ENCODE data around the gene TCP11. TPM values are rescaled to one million over a fixed set of nuclear protein-coding genes. Genes with fewer than 3 reads are reported as not detected.

Gene TCP11
- polyA plus RNA-seq (2013, experiment 1 of 2), result 0.08 TPM
- polyA plus RNA-seq (2013, experiment 2 of 2), result 0.06 TPM

DNA sequence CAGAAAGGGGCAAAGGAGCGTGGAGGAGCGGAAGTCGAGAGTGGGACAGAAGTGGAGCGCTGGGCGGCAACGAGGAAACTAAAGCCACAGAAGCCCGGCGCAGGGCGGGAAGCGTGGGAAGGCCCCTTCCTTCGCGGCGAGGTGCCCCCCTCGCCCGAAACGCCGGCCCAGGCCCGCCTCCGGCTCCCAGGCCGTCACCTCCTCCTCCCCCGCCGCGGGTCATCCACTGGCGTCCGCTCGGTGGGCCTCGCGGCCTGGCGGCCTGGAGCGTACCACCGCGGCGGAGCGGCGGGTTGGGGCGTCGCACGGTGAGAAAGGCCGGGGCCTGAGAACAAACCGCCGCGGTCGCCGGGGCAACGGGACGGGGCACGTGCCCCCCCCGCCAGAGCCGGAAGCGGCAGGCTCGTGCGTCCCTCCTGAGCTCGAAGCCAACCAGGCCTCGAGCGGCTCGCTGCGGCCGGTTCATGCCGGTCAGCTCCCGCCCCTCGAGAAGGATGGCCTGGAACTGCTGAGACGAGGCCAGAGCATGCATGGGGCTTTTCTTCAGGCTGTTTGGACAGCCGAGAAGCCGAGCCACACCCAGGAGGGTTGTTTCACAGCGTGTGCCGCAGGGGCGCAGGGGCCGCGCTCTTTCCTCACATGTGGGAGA is at the start of gene TCP11:
TSS of gene TCP11 (minus strand) at position 333 of the 649 bp plus-strand sequence. CDS start 469 bp downstream, outside the sequence.
- Histone ChIP-seq H3K56ac (ENCODE audit: low read length) (peak within 1 kb of the TSS; percentile 56), H3K9ac (ENCODE audit: low read length) (no peak within 1 kb of the TSS), H3K36me3 (ENCODE audit: control insufficient read depth, insufficient read depth, low read length) (no peaks in the 10 kb centered on the region), H3K27ac (ENCODE audit: low read depth, low read length) (no peak within 1 kb of the TSS), H2BK5ac (ENCODE audit: low read length) (no peak within 1 kb of the TSS), H3K4me3 (ENCODE audit: low read length) (no peak within 1 kb of the TSS), H4K8ac (ENCODE audit: low read depth, low read length) (no peak within 1 kb of the TSS), H3K23ac (ENCODE audit: low read length) (no peak within 1 kb of the TSS), H2BK120ac (ENCODE audit: low read depth, low read length) (no peak within 1 kb of the TSS), H3K18ac (ENCODE audit: low read length) (peak within 1 kb of the TSS; percentile 64), H3K4me2 (ENCODE audit: low read length) (no peak within 1 kb of the TSS), H3K4me1 (ENCODE audit: control insufficient read depth, low read depth, low read length) (no peaks in the 10 kb centered on the region), H4K5ac (ENCODE audit: low read length) (no peak within 1 kb of the TSS), H3K27me3 (ENCODE audit: insufficient read depth, low read length, poor library complexity) (no peaks in the 10 kb centered on the region), H3K79me1 (ENCODE audit: low read length) (no peaks in the 10 kb centered on the region), H3K79me2 (ENCODE audit: control insufficient read depth, insufficient read depth, low read length) (no peaks in the 10 kb centered on the region), H2BK15ac (replicated peaks; ENCODE audit: low read depth) (no peak within 1 kb of the TSS), H3K4ac (ENCODE audit: low read depth, low read length) (no peak within 1 kb of the TSS), H2AK5ac (ENCODE audit: low read length) (no peak within 1 kb of the TSS)
- WGBS (ENCODE audit: extremely low coverage, insufficient coverage, low lambda C conversion rate), result no CpG with 5 or more reads among the region's 69 CpGs
- peak; percentile 56 for DNase-seq

DNA sequence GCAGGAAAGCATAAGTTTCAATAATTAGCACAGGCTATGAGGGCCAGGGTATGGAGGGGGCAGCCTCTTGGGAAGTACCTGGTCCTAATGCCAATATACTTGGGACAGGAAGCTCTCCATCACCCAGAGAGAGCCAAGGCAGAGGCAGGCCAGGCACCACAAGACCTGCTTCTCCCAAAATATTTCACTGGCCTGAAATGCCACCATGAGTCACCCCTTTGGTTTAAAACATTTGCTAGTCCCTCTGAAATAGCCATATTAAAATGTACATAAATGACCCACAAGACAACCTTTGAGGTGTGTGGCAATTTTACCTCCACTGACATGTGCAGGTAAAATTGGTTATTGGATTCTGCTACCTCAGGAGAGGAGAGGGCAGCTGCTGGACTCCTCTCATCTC is 49.2 kb upstream of the TCP11 start:
- Histone ChIP-seq H3K4me2 (ENCODE audit: low read length) (no peak overlapping the region), H3K18ac (ENCODE audit: low read length) (no peak overlapping the region), H4K8ac (ENCODE audit: low read depth, low read length) (no peak overlapping the region), H3K27ac (ENCODE audit: low read depth, low read length) (no peak overlapping the region), H2BK120ac (ENCODE audit: low read depth, low read length) (no peak overlapping the region), H4K5ac (ENCODE audit: low read length) (no peak overlapping the region), H3K36me3 (ENCODE audit: control insufficient read depth, insufficient read depth, low read length) (no peaks in the 10 kb centered on the region), H3K9ac (ENCODE audit: low read length) (no peak overlapping the region), H3K23ac (ENCODE audit: low read length) (no peak overlapping the region), H3K4ac (ENCODE audit: low read depth, low read length) (no peak overlapping the region), H2BK15ac (replicated peaks; ENCODE audit: low read depth) (no peak overlapping the region), H3K79me1 (ENCODE audit: low read length) (no peaks in the 10 kb centered on the region), H2AK5ac (ENCODE audit: low read length) (no peak overlapping the region), H3K56ac (ENCODE audit: low read length) (no peak overlapping the region), H3K4me1 (ENCODE audit: control insufficient read depth, low read depth, low read length) (peaks cover 6% of the 10 kb centered on the region), H3K27me3 (ENCODE audit: insufficient read depth, low read length, poor library complexity) (no peaks in the 10 kb centered on the region), H3K79me2 (ENCODE audit: control insufficient read depth, insufficient read depth, low read length) (no peaks in the 10 kb centered on the region), H2BK5ac (ENCODE audit: low read length) (no peak overlapping the region), H3K4me3 (ENCODE audit: low read length) (no peak overlapping the region)
- DNase-seq, result no peak

DNA sequence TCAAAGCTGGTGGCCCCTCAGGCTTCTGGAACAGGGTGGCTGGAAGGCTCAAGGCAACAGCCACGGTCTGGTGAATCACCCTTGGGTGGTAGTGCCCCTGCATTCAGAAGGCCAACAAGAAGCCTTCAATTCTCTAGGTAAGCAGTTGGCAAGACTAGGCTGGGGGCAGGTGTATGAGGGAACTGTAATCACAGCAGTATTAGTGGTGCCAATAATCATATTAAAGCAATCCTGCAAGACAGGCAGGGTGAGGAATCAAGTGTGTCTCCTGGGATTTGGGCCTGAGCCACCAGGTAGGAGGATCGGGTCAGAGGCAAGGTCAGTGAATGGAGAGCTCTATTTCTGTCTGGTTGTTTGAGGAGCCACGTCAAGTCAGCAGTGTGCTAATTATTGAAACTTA is 47.7 kb upstream of the TCP11 start:
- no peak overlapping the region for H3K9ac ChIP-seq (ENCODE audit: low read length)
- H3K79me2 ChIP-seq (ENCODE audit: control insufficient read depth, insufficient read depth, low read length), result no peaks in the 10 kb centered on the region
- no peaks in the 10 kb centered on the region for H3K79me1 ChIP-seq (ENCODE audit: low read length)
- H2AK5ac ChIP-seq (ENCODE audit: low read length), result no peak overlapping the region
- H2BK120ac ChIP-seq (ENCODE audit: low read depth, low read length), result no peak overlapping the region
- H3K18ac ChIP-seq (ENCODE audit: low read length), result no peak overlapping the region
- no peak overlapping the region for H4K8ac ChIP-seq (ENCODE audit: low read depth, low read length)
- no peaks in the 10 kb centered on the region for H3K36me3 ChIP-seq (ENCODE audit: control insufficient read depth, insufficient read depth, low read length)
- H3K56ac ChIP-seq (ENCODE audit: low read length), result no peak overlapping the region
- H4K5ac ChIP-seq (ENCODE audit: low read length), result no peak overlapping the region
- no peak overlapping the region for H3K23ac ChIP-seq (ENCODE audit: low read length)
- H3K4me3 ChIP-seq (ENCODE audit: low read length), result no peak overlapping the region
- no peak overlapping the region for H3K4ac ChIP-seq (ENCODE audit: low read depth, low read length)
- no peak overlapping the region for H3K27ac ChIP-seq (ENCODE audit: low read depth, low read length)
- DNase-seq, result no peak
- no peak overlapping the region for H2BK5ac ChIP-seq (ENCODE audit: low read length)
- no peaks in the 10 kb centered on the region for H3K27me3 ChIP-seq (ENCODE audit: insufficient read depth, low read length, poor library complexity)
- H3K4me2 ChIP-seq (ENCODE audit: low read length), result no peak overlapping the region
- H2BK15ac ChIP-seq (replicated peaks; ENCODE audit: low read depth), result no peak overlapping the region
- peaks cover 6% of the 10 kb centered on the region for H3K4me1 ChIP-seq (ENCODE audit: control insufficient read depth, low read depth, low read length)
- WGBS (ENCODE audit: extremely low coverage, insufficient coverage, low lambda C conversion rate), result no CpG with 5 or more reads among the region's 3 CpGs

DNA sequence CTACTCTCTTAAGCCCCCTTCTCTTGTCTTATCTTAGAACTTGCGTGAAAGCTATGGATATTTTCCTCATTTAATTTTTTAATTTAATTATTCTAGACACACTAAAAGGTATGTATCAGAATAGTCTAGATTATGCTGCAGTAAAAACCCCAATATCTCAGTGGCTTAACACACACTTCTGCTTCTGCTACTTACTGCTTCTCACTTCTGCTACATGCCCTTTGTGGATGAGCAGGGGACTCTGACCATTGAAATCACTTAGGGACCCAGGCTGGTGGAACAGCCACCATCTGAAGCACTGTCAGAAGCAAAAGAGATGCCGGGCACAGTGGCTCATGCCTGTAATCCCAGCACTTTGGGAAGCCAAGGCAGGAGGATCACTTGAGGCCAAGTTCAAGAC is 45.4 kb upstream of the TCP11 start:
- no peak overlapping the region for H2AK5ac ChIP-seq (ENCODE audit: low read length)
- H3K27me3 ChIP-seq (ENCODE audit: insufficient read depth, low read length, poor library complexity), result no peaks in the 10 kb centered on the region
- WGBS (ENCODE audit: extremely low coverage, insufficient coverage, low lambda C conversion rate), result no CpG with 5 or more reads among the region's 2 CpGs

DNA sequence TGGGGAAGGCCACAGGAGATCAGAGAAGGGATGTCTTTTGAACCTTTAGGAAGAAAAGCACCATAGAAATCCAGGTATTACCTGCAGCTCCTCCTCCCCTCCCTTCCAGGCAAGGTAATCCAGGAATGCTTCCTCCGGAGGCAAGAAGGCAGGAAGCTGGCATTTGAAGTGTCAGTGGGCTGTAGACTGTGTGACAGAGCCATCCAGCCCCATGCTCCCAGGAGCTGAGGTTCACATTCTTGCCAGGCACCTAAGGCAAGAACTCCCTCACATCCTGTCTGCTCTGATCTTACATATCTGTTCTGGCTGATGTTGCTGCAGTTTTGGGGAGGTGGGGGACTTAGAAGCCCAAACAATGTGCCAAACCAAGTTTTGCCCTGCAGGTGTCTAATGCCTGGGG is 44.8 kb upstream of the TCP11 start:
- no peak overlapping the region for H2BK120ac ChIP-seq (ENCODE audit: low read depth, low read length)
- H4K8ac ChIP-seq (ENCODE audit: low read depth, low read length), result no peak overlapping the region
- H3K4me1 ChIP-seq (ENCODE audit: control insufficient read depth, low read depth, low read length), result peaks cover 6% of the 10 kb centered on the region
- H3K27ac ChIP-seq (ENCODE audit: low read depth, low read length), result no peak overlapping the region
- H3K4me2 ChIP-seq (ENCODE audit: low read length), result no peak overlapping the region
- no peak overlapping the region for H2BK5ac ChIP-seq (ENCODE audit: low read length)
- no peak overlapping the region for H4K5ac ChIP-seq (ENCODE audit: low read length)
- H3K23ac ChIP-seq (ENCODE audit: low read length), result no peak overlapping the region
- H3K4me3 ChIP-seq (ENCODE audit: low read length), result no peak overlapping the region
- no peak overlapping the region for H3K18ac ChIP-seq (ENCODE audit: low read length)
- H2AK5ac ChIP-seq (ENCODE audit: low read length), result no peak overlapping the region
- no peaks in the 10 kb centered on the region for H3K79me1 ChIP-seq (ENCODE audit: low read length)
- H3K4ac ChIP-seq (ENCODE audit: low read depth, low read length), result no peak overlapping the region
- H3K9ac ChIP-seq (ENCODE audit: low read length), result no peak overlapping the region
- H3K79me2 ChIP-seq (ENCODE audit: control insufficient read depth, insufficient read depth, low read length), result no peaks in the 10 kb centered on the region
- H2BK15ac ChIP-seq (replicated peaks; ENCODE audit: low read depth), result no peak overlapping the region
- H3K36me3 ChIP-seq (ENCODE audit: control insufficient read depth, insufficient read depth, low read length), result no peaks in the 10 kb centered on the region
- no CpG with 5 or more reads among the region's 1 CpG for whole genome bisulfite sequencing (ENCODE audit: extremely low coverage, insufficient coverage, low lambda C conversion rate)
- no peak overlapping the region for H3K56ac ChIP-seq (ENCODE audit: low read length)
- H3K27me3 ChIP-seq (ENCODE audit: insufficient read depth, low read length, poor library complexity), result no peaks in the 10 kb centered on the region
- DNase-seq, result peak; percentile 75

More for the DNA sequence above, 45.4 kb upstream of the TCP11 start:
- no peak overlapping the region for H4K8ac ChIP-seq (ENCODE audit: low read depth, low read length)
- H4K5ac ChIP-seq (ENCODE audit: low read length), result no peak overlapping the region
- no peak overlapping the region for H3K18ac ChIP-seq (ENCODE audit: low read length)
- no peak overlapping the region for H3K4ac ChIP-seq (ENCODE audit: low read depth, low read length)
- no peak overlapping the region for H3K56ac ChIP-seq (ENCODE audit: low read length)
- no peak overlapping the region for H3K4me2 ChIP-seq (ENCODE audit: low read length)
- H2BK15ac ChIP-seq (replicated peaks; ENCODE audit: low read depth), result no peak overlapping the region
- H3K23ac ChIP-seq (ENCODE audit: low read length), result no peak overlapping the region
- no peaks in the 10 kb centered on the region for H3K79me2 ChIP-seq (ENCODE audit: control insufficient read depth, insufficient read depth, low read length)
- H3K4me1 ChIP-seq (ENCODE audit: control insufficient read depth, low read depth, low read length), result peaks cover 6% of the 10 kb centered on the region
- no peaks in the 10 kb centered on the region for H3K36me3 ChIP-seq (ENCODE audit: control insufficient read depth, insufficient read depth, low read length)
- no peak overlapping the region for H2BK5ac ChIP-seq (ENCODE audit: low read length)
- H3K79me1 ChIP-seq (ENCODE audit: low read length), result no peaks in the 10 kb centered on the region
- H3K4me3 ChIP-seq (ENCODE audit: low read length), result no peak overlapping the region
- no peak for DNase-seq
- H3K27ac ChIP-seq (ENCODE audit: low read depth, low read length), result no peak overlapping the region
- H3K9ac ChIP-seq (ENCODE audit: low read length), result no peak overlapping the region
- H2BK120ac ChIP-seq (ENCODE audit: low read depth, low read length), result no peak overlapping the region

DNA sequence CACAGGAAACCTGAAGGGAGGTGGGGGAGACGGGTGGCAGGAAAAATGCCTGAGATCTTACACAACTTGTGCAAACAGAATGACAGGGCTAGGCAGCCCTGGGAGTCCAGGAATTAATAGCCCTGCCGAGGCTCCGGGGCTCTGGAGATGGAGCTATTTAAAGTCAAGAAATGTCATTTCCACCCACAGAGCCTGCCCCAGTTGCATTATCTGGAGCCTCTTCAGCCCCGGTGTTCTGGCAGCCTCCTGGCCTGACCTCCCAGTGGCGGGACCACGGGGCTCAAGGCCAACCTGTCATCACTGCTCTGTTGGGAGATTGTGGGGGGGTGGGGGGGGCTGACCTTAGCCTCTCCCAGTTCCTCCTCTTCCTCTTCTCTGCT is 44.2 kb upstream of the TCP11 start:
- Histone ChIP-seq H2AK5ac (ENCODE audit: low read length) (no peak overlapping the region), H3K27ac (ENCODE audit: low read depth, low read length) (no peak overlapping the region), H3K4ac (ENCODE audit: low read depth, low read length) (no peak overlapping the region), H3K79me1 (ENCODE audit: low read length) (no peaks in the 10 kb centered on the region), H2BK5ac (ENCODE audit: low read length) (no peak overlapping the region), H3K23ac (ENCODE audit: low read length) (no peak overlapping the region), H3K4me1 (ENCODE audit: control insufficient read depth, low read depth, low read length) (peaks cover 6% of the 10 kb centered on the region), H3K18ac (ENCODE audit: low read length) (no peak overlapping the region), H4K5ac (ENCODE audit: low read length) (no peak overlapping the region), H3K4me2 (ENCODE audit: low read length) (no peak overlapping the region), H3K27me3 (ENCODE audit: insufficient read depth, low read length, poor library complexity) (no peaks in the 10 kb centered on the region), H3K9ac (ENCODE audit: low read length) (no peak overlapping the region), H2BK120ac (ENCODE audit: low read depth, low read length) (no peak overlapping the region), H3K4me3 (ENCODE audit: low read length) (no peak overlapping the region), H3K79me2 (ENCODE audit: control insufficient read depth, insufficient read depth, low read length) (no peaks in the 10 kb centered on the region), H2BK15ac (replicated peaks; ENCODE audit: low read depth) (no peak overlapping the region), H4K8ac (ENCODE audit: low read depth, low read length) (no peak overlapping the region), H3K56ac (ENCODE audit: low read length) (no peak overlapping the region), H3K36me3 (ENCODE audit: control insufficient read depth, insufficient read depth, low read length) (no peaks in the 10 kb centered on the region)
- WGBS (ENCODE audit: extremely low coverage, insufficient coverage, low lambda C conversion rate), result no CpG with 5 or more reads among the region's 6 CpGs
- no peak for DNase-seq

Measured in mesendoderm (in vitro differentiated cells).